OCI-M2 (cell line): ENCODE data around the gene KRT78.

Experiments
- DNase-seq: peaks from one replicate; lab custom pipeline; 2025; ENCODE audit not compliant: unreplicated experiment; lab: John Stamatoyannopoulos, UW

The KRT78 gene

DNA sequence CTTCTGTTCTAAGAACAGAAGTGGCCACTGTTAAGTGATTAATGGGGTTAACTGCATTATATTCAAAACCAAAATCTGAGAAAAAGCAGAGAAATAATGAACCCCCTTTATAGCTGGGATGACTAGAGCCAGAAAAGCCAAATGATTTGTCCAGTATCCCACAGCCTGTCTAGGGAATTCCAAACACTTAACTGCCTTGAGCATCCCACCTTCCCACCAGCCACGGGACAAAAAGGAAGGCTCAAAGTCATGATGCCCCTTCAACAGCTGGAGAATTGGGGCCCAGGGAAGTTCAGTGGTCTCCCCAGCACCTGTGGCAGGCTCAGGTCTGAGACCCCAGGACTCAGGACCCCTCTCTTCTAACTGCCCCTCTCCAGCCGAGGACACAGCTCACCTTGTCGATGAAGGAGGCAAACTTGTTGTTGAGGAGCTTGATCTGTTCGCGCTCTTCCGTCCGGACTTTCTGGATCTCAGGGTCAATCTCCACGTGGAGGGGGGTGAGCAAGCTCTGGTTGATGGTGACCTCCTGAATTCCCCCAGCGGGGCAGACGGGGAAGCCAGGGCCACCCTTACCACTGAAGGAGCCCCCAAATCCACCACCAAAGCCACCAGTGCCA lies 35.5 kb downstream of the KRT78 start:
- no peak for DNase-seq

DNA sequence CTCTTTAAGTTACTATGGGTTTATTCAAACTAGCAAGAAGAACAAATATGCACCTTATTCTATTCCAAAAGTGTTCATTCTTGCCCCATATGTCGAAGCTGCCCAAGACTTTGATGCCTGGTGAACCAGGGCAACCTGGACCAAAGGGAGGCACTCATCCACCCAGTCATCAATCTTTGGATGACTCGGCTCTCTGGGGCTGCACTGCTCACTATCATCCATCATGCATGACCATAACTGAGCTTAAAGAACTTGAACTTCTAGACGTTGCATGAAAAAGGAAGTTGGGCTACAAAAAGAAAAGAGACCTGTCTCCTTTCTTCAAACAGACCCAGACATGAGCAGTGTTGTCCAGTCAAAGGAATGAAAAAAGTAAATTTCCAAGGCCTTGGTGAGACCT lies 36.0 kb downstream of the KRT78 start:
- DNase-seq = no peak

DNA sequence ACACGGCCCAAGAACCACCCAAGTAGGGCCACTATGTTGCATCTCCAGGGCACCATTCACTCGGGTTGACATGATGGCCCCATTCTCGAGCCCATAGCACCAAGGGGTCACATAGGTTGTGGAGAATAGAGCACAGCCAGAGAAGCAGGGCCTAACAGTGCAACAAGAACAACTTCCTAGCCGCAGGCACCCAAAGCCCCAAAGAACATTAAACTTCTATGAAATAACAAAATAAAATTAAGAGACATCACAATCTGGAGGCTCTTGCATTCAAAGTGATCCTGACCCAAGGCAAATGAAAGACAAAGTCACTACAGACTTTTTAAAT lies 36.8 kb downstream of the KRT78 start:
- DNase-seq = no peak

DNA sequence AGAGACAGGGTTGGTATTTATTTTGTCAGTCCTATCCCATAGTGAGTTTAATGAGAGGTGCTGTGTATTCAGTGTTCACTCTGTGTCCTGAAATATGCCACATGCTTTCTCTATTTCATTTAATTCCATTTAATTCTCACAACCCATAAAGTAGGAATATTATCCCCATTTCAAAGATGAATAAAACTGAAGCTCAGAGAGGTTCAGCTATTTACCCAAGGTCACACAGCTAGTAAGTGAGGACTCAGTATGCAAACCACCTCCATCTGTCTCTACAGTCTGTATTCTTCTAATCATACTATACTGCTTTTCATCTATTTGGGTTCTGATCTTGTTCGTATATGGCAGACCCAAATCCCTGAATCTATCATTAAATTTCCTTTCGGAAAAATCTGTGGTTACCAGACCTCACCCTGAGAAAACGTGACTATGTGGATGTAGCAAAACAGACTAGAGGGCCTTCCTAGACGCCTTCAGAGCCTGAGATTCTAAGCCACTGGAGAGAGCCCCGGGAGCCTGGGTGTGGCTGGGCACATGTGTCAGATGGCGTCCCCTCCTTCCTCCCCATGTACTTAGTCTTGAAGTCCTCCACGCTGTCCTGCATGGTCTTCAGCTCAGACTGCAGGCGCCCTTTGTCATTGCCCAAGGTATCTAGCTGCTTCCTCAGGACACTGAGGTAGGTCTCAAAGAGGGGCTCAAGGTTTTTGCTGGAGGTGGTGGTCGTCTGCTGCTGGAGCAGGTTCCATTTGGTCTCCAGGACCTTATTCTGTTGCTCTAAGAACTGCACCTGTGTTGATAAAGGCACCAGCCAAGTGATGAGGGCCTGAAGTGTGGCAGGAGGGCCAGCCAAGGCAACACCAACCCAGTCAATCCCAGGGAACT lies 37.4 kb downstream of the KRT78 start:
- no peak for DNase-seq

DNA sequence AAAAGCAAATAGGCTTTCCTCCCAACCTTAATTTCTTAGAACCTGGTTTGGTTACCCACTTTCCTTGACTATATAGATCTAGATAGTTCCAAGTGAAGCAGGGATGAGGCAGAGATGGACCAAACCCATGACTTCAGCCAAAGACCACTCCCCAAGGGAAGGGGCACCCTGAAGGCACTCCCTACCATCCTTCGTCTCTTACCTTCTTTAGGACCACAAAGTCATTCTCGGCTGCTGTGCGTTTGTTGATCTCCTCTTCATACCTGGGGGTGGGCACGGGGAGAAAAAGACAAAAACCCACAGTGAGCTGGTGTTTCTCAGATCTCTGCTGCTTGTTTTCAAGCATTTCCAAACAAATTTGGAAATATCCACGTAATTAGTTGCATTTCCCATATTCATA lies 38.2 kb downstream of the KRT78 start:
- DNase-seq = no peak

DNA sequence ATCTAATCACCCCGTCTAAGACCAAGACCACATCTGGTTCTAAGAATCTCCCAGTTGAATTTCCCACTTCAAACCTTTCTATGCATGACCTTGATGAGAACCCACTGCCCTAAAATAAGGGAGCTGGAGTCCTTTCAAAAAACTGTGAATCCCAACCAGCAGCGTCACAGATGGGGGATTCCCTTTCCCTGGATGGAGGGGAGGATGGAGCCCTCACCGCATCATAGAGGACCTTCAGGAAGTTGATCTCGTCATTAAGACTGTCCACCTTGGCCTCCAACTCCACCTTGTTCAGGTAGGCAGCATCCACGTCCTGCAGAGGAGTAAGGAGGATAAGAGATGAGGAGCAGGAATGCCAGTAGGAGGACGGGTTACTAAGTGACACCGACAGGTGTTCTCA lies 39.6 kb downstream of the KRT78 start:
- no peak for DNase-seq

DNA sequence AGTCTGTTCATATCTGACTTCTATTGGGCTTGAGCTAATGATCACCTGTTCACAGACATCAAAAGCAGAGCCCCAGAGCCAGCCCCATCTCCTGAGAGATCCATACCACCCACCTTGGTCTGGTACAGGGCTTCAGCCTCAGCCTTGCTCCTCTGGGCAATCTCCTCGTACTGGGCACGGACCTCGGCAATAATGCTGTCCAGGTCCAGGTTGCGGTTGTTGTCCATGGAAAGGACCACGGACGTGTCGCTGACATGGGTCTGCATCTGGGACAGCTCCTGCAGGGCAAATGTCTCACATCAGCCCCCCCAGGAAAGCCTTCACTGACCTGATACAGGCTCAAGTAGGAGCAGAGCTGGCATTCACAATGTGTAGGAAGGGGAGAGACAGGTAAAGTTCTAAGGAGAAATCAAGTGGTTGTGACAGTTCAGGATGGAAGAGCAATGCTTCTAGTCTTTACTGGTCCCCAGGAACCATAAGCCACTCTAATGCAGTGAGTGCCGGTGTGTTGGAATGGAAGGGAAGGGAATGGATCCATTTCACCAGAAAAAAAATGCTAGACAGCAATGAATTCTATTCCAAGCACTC lies 40.1 kb downstream of the KRT78 start:
- no peak for DNase-seq

DNA sequence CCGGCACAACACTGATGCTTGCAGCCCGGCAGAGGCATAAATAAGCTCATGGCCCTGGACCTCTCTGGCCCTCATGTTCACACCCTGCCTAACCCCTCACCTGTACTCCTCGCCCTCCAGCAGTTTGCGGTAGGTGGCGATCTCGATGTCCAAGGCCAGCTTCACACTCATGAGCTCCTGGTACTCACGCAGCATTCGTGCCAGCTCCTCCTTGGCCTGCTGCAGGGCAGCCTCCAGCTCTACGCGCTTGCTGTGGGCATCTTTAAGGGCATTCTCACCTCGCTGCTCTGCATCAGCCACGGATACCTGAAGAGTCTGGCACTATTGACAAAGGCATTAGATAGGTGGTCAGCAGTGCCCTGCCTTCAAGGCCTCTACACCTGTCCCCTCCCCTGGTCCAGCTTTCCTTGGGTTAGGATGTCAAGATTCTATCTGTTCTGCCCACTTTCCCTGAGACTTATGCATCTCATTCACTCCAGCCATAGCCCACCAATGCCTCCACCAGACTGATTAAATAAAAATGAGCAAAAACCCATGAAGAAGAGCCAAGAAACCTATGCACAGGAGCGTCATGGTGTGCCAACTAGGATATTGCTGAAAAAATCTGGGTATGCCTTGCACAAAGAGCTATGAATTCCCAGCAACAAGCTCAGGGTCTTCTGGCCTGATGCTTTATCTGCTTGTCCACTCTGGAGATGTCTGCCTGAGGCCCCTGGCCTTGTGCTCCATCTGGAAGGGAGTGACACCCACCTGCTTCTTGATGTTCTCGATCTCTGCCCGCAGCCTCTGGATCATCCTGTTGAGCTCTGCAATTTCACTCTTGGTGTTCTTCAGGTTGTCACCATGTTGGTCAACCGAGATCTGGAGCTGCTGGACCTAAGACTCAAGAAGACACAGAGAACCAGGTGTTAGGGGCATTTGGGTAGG lies 41.0 kb downstream of the KRT78 start:
- DNase-seq = no peak

DNA sequence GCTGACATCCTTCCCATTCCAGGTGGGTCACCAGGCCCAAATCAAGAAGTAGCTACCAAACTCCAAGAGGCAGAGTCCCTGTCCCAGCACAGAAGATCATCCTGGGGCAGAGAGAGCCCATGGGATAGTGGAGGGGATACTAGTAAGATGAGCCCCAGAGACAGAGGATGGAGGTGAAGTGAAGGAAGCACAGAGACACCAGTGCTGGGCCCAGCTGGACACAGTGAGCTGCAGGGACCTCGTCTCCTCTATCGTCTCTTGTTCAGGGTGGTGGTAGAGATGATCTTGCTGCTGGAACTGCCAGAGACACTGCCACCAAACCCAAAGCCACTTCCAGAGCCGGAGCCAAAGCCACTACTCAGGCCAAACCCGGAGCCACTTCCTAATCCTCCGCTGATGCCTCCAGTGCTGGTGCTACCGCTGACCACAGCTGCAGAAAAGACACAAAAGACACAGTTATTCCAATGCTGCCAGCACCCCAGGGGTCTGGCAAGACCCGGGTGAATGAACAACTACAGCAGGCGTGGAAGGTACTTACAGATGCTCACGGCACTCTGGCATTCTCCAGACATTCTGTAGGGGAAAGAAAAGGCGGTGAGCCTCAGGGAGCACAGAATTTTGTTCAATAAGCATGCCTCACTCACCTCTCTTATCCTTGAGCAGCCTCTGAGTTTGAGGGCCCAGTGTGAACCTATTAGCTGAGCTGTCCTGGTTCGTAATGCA lies 41.8 kb downstream of the KRT78 start:
- DNase-seq = no peak

DNA sequence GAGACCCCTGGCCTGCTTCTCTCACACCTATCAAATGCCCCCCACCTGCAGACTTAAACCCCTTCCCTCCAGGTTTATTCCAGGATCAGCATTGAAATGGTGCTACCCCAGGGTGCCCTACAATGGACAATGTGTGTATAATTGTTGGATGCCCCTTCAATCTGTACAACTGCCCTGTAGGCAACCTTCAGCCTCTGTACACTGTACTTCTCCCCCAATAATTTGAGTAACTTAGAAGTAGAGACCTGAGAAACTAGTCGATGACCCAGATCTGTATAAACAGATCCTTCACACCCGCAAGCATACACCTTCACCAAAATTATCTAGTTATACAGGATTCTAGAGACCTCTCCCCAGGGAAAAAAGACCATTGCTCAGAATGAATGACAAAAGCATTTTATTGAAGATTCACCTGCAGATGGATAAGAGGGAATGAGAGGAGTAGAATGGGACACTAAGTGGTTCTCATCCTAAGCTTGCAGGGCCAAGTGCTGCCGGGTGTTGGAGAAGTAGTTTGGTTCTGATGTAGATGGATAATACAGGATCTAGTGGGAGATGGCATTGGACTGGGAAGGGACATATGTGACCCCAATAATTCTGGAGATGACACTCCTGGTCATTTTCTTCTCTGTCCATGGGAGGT lies 42.5 kb downstream of the KRT78 start:
- no peak for DNase-seq

DNA sequence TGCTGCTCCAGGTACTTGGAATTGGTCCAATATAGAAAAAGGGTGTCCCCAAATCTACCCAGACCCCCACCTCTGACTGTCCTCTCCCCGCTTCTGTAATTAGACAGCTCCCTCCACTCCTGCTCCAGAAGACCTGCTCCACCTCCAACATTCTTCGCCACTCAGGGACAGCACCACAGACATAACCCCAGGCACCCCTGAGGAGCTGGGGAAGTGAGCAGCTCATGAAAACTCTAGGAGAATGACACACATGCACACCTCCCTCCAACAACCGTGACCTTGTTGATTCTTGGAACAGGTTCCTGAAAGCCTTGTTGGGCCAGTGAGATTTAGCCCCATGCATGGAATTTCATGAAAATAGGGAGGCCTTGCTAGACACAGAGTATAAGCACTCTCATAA lies 43.1 kb downstream of the KRT78 start:
- no peak for DNase-seq

DNA sequence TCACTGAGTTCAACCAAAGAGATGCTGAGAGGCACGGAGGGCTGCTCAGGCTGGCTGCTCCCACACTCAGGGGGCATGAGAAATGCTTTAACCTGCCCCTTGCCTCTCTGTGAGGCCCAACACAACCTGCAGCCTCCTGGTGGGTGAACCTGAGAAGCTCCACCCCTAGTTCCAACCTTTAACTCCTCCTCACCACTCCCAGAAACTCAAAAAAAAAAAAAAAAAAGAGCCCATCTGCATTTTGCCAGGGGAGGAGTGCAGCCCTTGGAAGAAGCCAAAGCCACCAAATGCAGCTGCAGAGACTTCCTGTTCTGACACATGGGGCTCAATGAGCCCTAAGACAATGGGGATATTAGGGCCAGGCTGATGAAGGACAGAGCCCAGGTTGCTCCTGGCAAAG lies 43.8 kb downstream of the KRT78 start:
- DNase-seq = no peak

DNA sequence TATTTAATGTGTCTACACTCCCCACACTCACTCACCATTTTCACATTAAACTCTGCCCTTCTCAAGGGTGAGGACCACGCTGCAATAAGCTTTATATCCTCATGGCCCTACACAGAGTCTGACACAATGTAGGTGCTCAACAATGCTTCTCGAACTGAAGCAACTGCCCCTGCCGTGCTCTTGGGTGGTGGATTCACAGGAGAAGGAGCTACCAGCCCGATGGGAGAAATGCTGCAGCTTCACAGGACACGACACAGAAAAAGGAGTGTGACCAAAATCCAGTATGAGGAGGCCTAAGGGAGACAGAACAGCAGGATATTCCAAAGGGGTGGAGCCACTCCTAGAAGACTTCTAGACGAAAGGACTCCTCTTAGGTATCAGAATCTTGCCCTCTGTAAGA lies 46.4 kb downstream of the KRT78 start:
- DNase-seq = no peak

DNA sequence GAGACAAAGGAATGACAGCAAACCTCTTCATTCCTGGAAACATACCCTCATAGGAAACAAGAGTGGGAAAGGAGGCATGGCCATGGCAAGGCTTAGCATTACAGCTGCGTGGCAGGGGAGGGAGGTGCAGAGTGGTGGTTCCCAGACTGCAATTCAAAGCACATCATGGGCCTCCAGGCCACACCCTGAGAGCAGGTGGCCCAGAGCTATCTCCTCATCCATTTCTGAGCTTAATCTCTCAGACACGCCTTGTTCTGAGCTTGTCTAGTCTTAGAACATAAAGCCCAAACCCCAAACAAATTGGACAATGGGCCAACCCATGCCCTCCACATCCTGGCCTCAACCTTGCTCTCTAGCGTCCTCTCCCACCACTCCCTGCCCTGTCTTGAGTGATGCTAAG lies 47.0 kb downstream of the KRT78 start:
- DNase-seq = no peak

DNA sequence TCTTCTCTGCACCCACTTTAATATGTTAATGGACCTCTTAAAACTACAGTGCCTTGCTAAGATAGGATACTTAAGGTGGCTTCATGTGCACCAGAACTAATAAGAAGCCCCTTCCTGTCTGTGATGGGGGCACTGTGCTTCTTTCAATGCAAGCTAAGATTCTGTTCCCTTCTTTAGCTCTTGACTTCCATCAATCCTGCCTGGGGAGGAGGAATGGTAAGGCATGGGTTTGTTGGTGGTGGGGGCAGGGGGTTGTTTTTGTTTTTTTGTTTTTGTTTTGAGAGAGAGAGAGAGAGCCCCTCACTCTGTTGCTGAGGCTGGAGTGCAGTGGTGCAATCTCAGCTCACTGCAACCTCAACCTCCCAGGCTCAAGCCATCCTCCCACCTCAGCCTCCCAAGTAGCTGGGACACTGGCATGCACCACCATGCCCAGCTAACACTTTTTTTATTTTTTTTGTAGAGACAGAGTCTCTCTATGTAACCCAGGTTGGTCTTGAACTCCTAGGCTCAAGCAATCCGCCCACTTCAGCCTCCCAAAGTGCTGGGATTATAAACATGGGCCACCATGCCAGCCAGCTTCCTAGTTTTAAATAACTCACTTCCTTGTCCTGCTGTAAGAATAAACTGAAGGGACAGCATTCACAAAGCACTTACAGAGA lies 48.4 kb downstream of the KRT78 start:
- DNase-seq = no peak

DNA sequence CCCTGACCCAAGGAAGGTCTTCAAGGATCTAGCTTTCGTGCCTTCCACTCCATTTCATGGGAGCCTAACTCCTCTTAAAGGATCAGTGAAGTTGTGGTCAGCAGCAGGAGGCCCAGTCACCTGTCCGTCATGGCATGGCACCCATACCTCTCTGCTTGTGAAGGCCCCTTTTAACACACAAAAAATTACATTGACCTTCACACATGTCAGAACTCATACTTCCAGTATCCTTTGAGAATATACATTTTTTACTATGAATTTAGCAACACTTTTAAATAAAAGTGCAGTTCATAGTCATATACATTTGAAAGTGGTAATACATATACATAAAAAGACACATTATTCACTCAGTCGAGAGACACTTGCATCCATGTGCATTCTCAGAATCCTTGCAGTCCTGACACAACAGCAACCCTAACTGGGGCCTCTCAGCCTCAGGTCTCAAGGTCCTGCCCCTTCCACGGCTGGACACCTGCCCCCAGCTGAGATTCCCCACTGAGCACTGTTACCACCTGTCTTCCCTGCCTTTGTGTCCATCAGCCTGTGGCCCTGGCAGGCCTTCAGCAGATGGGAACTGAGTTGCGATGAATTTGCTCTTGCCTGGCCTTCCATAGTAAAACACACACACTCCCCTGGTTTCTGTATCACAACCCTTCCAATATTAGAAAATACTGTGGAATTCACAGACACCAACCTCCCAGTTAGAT lies 49.1 kb downstream of the KRT78 start:
- no peak for DNase-seq

DNA sequence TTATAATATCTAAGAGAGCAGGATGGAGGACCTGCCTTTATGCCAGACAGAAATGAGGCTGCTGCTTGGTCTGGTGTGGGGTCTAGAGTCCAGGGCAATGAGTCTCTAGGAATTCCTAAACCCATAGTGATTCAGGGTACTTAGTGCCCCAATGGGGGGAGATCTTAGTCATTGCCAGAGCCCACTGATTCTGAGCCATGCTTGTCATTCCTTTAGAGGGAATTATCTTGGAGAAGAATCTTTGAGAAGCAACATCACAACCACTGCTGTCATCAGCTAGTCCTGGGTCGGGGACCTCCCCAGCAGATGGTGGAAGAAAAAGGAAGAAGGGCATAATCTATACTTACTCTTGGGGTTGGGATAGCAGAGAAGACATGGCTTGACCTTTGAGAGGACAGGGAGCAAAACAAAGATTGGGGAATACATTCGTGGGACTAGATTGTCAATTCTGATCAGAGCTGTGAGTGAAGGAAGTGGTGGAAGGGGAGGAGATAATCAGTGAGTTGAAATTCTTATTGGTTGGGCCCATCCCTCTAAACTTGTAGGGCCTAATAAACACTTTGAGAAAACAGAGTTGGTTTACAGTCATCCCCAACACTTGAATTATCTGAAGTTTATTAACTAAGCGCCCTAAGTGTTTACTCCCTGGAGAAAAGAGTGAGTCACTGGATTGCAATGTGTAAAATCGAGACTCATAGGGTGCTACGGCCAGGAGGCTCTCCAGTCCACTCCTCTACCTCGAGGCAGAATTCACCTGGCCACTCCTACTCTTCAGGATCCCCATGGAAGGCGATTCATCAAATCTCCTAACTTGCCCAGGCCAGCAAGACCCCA lies 49.9 kb downstream of the KRT78 start:
- DNase-seq = no peak

DNA sequence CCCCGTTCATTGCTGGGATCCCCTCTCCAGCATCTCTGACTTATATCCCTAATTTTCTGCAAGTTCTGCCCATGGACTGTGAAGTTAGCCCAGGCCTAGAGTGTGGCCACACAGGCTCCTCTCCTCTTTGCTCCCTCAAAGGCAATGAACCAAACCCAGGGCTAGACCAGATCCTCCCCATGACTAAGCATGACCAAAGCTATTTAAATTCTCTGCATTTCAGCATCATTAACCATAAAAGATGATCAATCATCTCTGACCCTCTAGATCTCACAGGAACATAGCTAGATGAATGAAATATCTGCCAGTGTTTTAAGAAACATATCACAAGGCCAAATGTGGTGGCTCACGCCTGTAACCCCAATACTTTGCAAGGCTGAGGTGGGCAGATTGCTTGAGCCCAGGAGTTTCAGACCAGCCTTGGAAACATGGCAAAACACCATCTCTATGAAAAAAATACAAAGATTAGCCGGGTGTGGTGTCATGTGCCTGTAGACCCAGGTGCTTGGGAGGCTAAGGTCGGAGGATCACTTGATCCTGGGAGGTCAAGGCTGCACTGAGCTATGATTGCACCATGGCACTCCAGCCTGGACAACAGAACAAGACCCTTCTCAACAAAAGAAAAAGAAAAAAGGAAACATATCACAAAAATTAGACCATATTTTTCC lies 50.7 kb downstream of the KRT78 start:
- no peak for DNase-seq
